Measurements from ENCODE around the gene LLGL1.

The LLGL1 gene

DNA sequence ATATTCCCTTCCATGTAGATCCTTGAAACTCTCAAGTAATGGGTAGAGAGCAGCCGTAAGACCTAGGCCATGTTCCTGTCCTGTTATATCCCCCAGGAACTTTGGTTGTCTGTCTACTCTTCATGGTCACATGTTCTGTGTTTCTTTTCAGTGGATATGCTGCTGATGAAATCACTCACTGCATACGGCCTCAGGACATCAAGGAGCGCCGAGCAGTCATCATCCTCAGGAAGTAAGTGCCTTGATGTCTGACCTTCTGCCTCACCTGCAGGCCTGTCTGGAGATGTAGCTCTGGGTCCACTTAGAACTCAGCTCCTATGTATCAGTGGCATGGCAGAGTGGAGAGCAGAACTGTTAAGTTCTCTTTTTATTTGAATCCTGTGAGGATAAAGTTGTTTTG lies 30.6 kb upstream of the LLGL1 start:
- TF ChIP-seq, protein P1, sequence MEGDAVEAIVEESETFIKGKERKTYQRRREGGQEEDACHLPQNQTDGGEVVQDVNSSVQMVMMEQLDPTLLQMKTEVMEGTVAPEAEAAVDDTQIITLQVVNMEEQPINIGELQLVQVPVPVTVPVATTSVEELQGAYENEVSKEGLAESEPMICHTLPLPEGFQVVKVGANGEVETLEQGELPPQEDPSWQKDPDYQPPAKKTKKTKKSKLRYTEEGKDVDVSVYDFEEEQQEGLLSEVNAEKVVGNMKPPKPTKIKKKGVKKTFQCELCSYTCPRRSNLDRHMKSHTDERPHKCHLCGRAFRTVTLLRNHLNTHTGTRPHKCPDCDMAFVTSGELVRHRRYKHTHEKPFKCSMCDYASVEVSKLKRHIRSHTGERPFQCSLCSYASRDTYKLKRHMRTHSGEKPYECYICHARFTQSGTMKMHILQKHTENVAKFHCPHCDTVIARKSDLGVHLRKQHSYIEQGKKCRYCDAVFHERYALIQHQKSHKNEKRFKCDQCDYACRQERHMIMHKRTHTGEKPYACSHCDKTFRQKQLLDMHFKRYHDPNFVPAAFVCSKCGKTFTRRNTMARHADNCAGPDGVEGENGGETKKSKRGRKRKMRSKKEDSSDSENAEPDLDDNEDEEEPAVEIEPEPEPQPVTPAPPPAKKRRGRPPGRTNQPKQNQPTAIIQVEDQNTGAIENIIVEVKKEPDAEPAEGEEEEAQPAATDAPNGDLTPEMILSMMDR (conservative IDR thresholded peaks at IDR 0.05; ENCODE audit: low read length), result no peak
- no peak for DNase-seq (ENCODE audit: low read depth)
- H3K4me3 ChIP-seq (ENCODE audit: low read length), result no peak overlapping the region

DNA sequence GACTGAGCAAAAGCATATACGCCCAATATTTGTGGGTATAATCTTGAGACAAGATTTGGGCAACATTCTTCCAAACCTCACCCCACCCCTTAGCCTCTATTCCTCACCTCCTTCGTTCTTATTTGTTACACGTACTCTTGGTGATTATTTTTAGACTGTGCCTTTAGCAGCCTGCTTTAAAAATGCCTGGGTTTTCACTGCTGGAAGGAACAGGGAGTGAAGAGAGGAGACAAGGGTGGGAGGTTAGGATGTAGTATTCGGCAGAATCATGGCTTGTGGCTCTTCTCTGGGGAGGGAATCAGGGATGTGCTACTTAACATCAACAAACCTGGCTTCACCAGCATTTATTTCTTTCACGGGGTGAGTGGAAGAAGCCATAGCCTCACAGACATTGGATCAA lies 30.2 kb upstream of the LLGL1 start:
- DNase-seq (ENCODE audit: low read depth), result no peak
- H3K4me3 ChIP-seq (ENCODE audit: low read length), result no peak overlapping the region
- TF ChIP-seq, protein P1 (conservative IDR thresholded peaks at IDR 0.05; ENCODE audit: low read length), result no peak

DNA sequence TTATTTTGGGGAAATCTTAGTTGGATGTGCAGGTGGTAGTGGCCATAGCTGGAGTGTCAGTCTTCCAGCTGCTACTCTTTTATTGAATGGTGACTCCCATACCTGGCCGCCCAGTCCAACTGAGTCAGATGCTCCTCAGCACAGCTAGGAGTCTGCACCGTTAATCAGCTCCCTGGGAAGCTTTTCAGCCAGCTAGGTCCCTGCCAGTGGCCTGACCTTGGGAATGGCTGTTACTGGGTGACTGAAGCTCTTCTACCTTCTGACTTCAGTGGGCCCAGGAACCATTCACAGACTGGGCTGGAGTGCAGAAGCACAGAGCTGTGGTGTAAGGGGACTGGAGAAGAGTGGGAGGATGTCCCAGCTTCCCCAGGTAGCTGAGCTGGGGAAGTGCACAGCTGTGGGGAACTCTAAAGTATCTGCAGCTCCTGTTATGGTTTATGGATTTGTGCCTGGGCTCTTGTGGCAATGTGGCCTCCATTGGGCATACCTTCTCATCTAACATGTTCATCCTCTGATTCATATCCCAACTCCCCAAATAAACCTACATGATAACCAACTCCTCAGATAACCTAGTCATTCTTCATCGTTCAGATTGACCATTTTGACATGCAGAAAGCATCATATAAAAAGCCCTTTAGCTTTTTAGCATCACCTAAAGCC lies 27.8 kb upstream of the LLGL1 start:
- no peak overlapping the region for H3K4me3 ChIP-seq (ENCODE audit: low read length)
- TF ChIP-seq, protein P1 (conservative IDR thresholded peaks at IDR 0.05; ENCODE audit: low read length), result no peak
- no peak for DNase-seq (ENCODE audit: low read depth)

DNA sequence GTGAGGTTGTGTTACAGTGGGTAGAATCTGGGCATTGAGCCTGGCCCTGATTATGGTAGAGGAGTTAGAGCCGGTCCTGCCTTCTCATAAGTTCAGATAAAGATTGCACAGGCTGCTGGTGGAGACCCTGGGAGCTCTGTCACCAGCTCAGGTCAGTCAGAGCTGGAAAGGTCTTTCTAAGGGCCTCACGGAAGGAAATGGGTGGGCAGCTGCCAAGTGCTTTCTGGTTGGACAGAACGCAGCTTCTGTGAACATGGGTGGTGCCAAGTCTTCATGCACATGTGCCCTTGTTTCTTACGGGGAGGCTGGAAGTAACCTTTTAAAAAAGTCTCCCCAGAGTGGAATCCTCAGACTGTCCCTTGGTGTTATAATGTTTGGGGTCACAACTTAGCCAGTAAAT lies 26.9 kb upstream of the LLGL1 start:
- TF ChIP-seq, protein P1 (conservative IDR thresholded peaks at IDR 0.05; ENCODE audit: low read length), result no peak
- H3K4me3 ChIP-seq (ENCODE audit: low read length), result no peak overlapping the region
- DNase-seq (ENCODE audit: low read depth), result no peak

DNA sequence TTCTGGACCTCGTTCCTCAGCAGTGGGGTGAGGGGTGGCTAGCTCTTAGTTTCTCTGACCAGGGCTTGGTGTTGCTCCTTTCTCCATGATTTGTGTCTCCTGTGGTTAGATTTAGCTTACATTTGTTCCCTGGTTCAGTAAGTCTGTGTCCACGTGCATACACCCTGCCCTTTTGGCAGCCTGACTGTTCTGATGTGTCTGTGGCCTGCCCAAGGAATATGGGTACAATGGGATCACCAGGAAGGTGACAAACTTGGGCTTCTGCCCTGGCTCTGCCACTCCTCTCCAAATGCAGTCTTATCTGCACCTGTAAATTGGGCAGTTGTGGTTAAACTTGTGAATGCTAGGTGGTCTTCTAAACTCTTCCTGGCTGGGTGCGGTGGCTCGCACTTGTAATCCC lies 24.3 kb upstream of the LLGL1 start:
- DNase-seq (ENCODE audit: low read depth), result no peak
- TF ChIP-seq, protein P1 (conservative IDR thresholded peaks at IDR 0.05; ENCODE audit: low read length), result no peak
- no peak overlapping the region for H3K4me3 ChIP-seq (ENCODE audit: low read length)

DNA sequence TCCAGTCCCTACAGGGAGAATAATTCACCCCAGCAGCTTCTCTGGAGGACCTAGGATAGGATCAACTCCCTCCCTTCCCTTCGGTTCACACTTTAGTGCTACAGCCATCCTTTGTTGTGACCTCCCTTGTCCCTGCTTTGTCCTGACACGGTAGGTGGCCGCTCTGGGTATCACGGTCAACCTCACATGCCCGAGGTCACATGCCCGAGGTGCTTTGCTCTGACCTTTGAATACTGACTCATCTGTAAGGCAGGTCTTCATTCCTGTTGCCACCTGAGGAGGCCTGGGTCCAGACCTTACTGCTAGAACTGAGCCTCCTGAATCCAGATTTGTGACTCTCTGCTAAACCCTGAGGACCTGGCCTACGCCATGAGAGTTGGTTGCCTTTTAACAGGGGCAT lies 22.1 kb upstream of the LLGL1 start:
- DNase-seq (ENCODE audit: low read depth), result no peak
- TF ChIP-seq, protein P1 (conservative IDR thresholded peaks at IDR 0.05; ENCODE audit: low read length), result no peak
- no peak overlapping the region for H3K4me3 ChIP-seq (ENCODE audit: low read length)

DNA sequence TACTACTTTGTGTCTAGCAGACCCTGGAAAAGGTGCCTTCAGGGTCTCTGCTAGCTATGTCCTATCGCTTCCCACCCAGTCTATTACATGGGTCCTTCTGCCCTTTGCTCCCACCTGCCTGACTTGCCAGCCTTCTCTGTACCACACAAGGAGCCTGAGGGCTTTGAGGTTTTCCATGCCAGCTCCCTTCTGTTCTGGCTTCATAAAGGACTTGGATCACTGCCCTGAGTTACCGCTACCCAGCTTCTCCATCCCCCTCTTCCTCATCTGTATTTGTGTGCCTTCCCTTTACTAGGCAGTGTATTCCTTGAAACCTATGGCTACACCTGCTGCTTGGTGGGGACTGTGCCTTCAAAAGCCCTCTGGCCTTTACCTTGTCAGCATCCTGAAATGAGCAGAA lies 19.6 kb upstream of the LLGL1 start:
- TF ChIP-seq, protein P1 (conservative IDR thresholded peaks at IDR 0.05; ENCODE audit: low read length), result no peak
- H3K4me3 ChIP-seq (ENCODE audit: low read length), result no peak overlapping the region
- no peak for DNase-seq (ENCODE audit: low read depth)
